HEK293 (cell line): ENCODE measurements around the gene ITSN1.

Experiments used
- CTCF ChIA-PET: fragments of 350-600 bp; formaldehyde crosslinking; extraction: SDS; loops from one replicate; lab custom pipeline; 2021; ENCODE audit warnings: antibody characterized with exemption; lab: Yijun Ruan, JAX
- POLR2A ChIA-PET: fragments of 300-600 bp; formaldehyde crosslinking; extraction: SDS; loops from one replicate; lab custom pipeline; 2020; ENCODE audit warnings: antibody characterized with exemption, inconsistent platforms; lab: Yijun Ruan, JAX
- H3K27ac ChIP-seq: fragments of 200-500 bp; sonication (Bioruptor generic); 2 replicates; pipeline ENCODE4 v1.5.1; 2014; ENCODE audit warnings: low read depth, low read length, control low read depth, inconsistent platforms; ENCODE audit errors: extremely low read depth
- H3K36me3 ChIP-seq, 2 experiments: fragments of 200-500 bp in 1 of 2; sonication (Bioruptor generic) in 1 of 2; 1 replicate in 1 of 2; 2 replicates in 1 of 2; pipeline ENCODE4 v1.5.1; 2014 to 2017; ENCODE audit warnings: inconsistent platforms in 2 of 2, low read length in 2 of 2; ENCODE audit not compliant: control insufficient read depth in 2 of 2, insufficient read depth in 1 of 2
- H3K4me1 ChIP-seq: fragments of 200-500 bp; sonication (Bioruptor generic); 2 replicates; pipeline ENCODE4 v1.5.1; 2014; ENCODE audit warnings: mild to moderate bottlenecking, low read length, inconsistent platforms; ENCODE audit not compliant: control insufficient read depth, insufficient read depth
- H3K4me3 ChIP-seq: 2 replicates; pipeline ENCODE4 v1.5.1; 2011; ENCODE audit warnings: low read depth, mild to moderate bottlenecking, control low read depth, low read length, moderate library complexity
- H3K9me3 ChIP-seq: fragments of 200-500 bp; sonication (Bioruptor generic); 2 replicates; pipeline ENCODE4 v1.5.1; 2014; ENCODE audit warnings: low read depth, low read length, inconsistent platforms; ENCODE audit not compliant: control insufficient read depth, insufficient read depth
- BCL11A ChIP-seq: fragments of 450-650 bp; formaldehyde crosslinking; IDR thresholded peaks from 2 replicates; pipeline ENCODE4 v1.5.1; 2016; ENCODE audit warnings: low read depth, missing biosample characterization, missing genetic modification characterization
- GLI2 ChIP-seq: fragments of 450-650 bp; formaldehyde crosslinking; IDR thresholded peaks from 2 replicates; pipeline ENCODE4; 2017; ENCODE audit warnings: missing biosample characterization, missing genetic modification characterization, low read depth, borderline replicate concordance
- GLIS2 ChIP-seq: fragments of 450-650 bp; formaldehyde crosslinking; IDR thresholded peaks from 2 replicates; pipeline ENCODE4 v1.5.1; 2016; ENCODE audit warnings: missing biosample characterization, missing genetic modification characterization
- HOXA7 ChIP-seq: sonication (generic); formaldehyde crosslinking; IDR thresholded peaks from 2 replicates; pipeline ENCODE4 v1.8.1; 2022; ENCODE audit warnings: missing genetic modification reagents, borderline replicate concordance
- PRDM1 ChIP-seq: fragments of 450-650 bp; formaldehyde crosslinking; IDR thresholded peaks from 2 replicates; pipeline ENCODE4; 2016; ENCODE audit warnings: missing biosample characterization, missing genetic modification characterization
- RBAK ChIP-seq: fragments of 450-650 bp; formaldehyde crosslinking; IDR thresholded peaks from 2 replicates; pipeline ENCODE4 v1.5.1; 2016; ENCODE audit warnings: missing biosample characterization, missing genetic modification characterization
- ZBTB8A ChIP-seq: fragments of 450-650 bp; formaldehyde crosslinking; IDR thresholded peaks from 2 replicates; pipeline ENCODE4 v1.5.1; 2016; ENCODE audit warnings: missing biosample characterization, missing genetic modification characterization
- ZNF184 ChIP-seq: fragments of 450-650 bp; IDR thresholded peaks from 2 replicates; pipeline ENCODE4 v1.5.1; 2018; ENCODE audit warnings: missing biosample characterization, mild to moderate bottlenecking, missing genetic modification characterization
- ZNF2 ChIP-seq: fragments of 450-650 bp; formaldehyde crosslinking; IDR thresholded peaks from 2 replicates; pipeline ENCODE4 v1.5.1; 2016; ENCODE audit warnings: missing biosample characterization, missing genetic modification characterization
- ZNF23 ChIP-seq: fragments of 450-650 bp; formaldehyde crosslinking; IDR thresholded peaks from 2 replicates; pipeline ENCODE4 v1.5.1; 2016; ENCODE audit warnings: missing biosample characterization, missing genetic modification characterization, borderline replicate concordance
- ZNF302 ChIP-seq: fragments of 450-650 bp; formaldehyde crosslinking; IDR thresholded peaks from 2 replicates; pipeline ENCODE4 v1.5.1; 2016; ENCODE audit warnings: missing biosample characterization, missing genetic modification characterization, low read depth
- ZNF335 ChIP-seq: fragments of 450-650 bp; formaldehyde crosslinking; conservative IDR thresholded peaks from 2 replicates; pipeline ENCODE4 v1.5.1; 2016; ENCODE audit warnings: missing biosample characterization, missing genetic modification characterization
- ZNF433 ChIP-seq: fragments of 450-650 bp; formaldehyde crosslinking; IDR thresholded peaks from 2 replicates; pipeline ENCODE4 v1.5.1; 2016; ENCODE audit warnings: missing biosample characterization, missing genetic modification characterization, low read depth
- ZNF473 ChIP-seq: fragments of 450-650 bp; formaldehyde crosslinking; IDR thresholded peaks from 2 replicates; pipeline ENCODE4 v1.5.1; 2017; ENCODE audit warnings: missing biosample characterization, missing genetic modification characterization
- ZNF658 ChIP-seq: fragments of 450-650 bp; formaldehyde crosslinking; IDR thresholded peaks from 2 replicates; pipeline ENCODE4; 2016; ENCODE audit warnings: missing biosample characterization, missing genetic modification characterization
- ZNF701 ChIP-seq: fragments of 450-650 bp; formaldehyde crosslinking; IDR thresholded peaks from 2 replicates; pipeline ENCODE4 v1.5.1; 2016; ENCODE audit warnings: missing biosample characterization, missing genetic modification characterization
- TF ChIP-seq, protein P1 (sequence below): fragments of 450-650 bp; formaldehyde crosslinking; IDR thresholded peaks from 2 replicates; pipeline ENCODE4 v1.5.1; 2016; ENCODE audit warnings: missing biosample characterization, missing genetic modification characterization
- TF ChIP-seq, protein P2 (sequence below): fragments of 450-650 bp; formaldehyde crosslinking; IDR thresholded peaks from 2 replicates; pipeline ENCODE4 v1.5.1; 2017; ENCODE audit warnings: missing biosample characterization, mild to moderate bottlenecking, missing genetic modification characterization, moderate library complexity
- TF ChIP-seq, protein P3 (sequence below): fragments of 450-650 bp; formaldehyde crosslinking; IDR thresholded peaks from 2 replicates; pipeline ENCODE4 v1.5.1; 2017; ENCODE audit warnings: missing biosample characterization, missing genetic modification characterization
- TF ChIP-seq, protein P4 (sequence below): fragments of 450-650 bp; formaldehyde crosslinking; IDR thresholded peaks from 2 replicates; pipeline ENCODE4 v1.5.1; 2016; ENCODE audit warnings: missing biosample characterization, missing genetic modification characterization
- TF ChIP-seq, protein P5 (sequence below): fragments of 450-650 bp; formaldehyde crosslinking; IDR thresholded peaks from 2 replicates; pipeline ENCODE4 v1.5.1; 2016; ENCODE audit warnings: missing biosample characterization, missing genetic modification characterization

ITSN1 gene

DNA sequence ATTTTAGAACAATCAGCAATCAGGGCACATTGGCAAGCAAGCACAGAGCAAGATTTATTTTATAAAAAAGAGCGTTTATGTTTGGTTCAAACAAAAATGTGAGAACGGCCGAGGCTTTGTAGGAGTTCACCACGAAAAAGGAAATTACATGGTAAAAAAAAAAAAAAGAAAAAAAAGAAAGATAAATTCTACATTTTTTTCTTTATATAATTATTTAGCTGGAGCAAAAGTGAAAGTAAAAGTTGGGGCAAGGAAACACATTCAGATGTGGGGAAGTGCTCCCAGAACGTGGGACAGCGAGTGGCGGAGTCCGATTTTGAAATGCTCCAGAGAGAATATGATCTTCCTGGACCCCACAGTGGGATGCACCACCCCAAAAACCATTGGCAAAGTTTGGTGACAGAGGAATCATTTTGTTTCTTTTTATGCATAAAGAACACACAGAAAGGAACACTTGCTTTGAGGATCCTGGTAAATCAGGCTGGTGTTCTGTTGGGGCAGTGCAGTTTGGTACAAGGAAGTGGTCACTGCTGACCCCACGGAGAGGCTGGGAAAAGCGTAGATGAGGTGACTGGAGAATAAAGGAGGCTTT lies 289.6 kb downstream of the ITSN1 start:
- H3K36me3 ChIP-seq = peaks cover 0 to 4% of the 10 kb centered on the region in 2 experiments; a peak in 1 of 3 replicates
- no peak overlapping the region for H3K27ac ChIP-seq
- no peaks in the 10 kb centered on the region for H3K9me3 ChIP-seq
- no peaks in the 10 kb centered on the region for H3K4me1 ChIP-seq
- TF ChIP-seq, protein P1, sequence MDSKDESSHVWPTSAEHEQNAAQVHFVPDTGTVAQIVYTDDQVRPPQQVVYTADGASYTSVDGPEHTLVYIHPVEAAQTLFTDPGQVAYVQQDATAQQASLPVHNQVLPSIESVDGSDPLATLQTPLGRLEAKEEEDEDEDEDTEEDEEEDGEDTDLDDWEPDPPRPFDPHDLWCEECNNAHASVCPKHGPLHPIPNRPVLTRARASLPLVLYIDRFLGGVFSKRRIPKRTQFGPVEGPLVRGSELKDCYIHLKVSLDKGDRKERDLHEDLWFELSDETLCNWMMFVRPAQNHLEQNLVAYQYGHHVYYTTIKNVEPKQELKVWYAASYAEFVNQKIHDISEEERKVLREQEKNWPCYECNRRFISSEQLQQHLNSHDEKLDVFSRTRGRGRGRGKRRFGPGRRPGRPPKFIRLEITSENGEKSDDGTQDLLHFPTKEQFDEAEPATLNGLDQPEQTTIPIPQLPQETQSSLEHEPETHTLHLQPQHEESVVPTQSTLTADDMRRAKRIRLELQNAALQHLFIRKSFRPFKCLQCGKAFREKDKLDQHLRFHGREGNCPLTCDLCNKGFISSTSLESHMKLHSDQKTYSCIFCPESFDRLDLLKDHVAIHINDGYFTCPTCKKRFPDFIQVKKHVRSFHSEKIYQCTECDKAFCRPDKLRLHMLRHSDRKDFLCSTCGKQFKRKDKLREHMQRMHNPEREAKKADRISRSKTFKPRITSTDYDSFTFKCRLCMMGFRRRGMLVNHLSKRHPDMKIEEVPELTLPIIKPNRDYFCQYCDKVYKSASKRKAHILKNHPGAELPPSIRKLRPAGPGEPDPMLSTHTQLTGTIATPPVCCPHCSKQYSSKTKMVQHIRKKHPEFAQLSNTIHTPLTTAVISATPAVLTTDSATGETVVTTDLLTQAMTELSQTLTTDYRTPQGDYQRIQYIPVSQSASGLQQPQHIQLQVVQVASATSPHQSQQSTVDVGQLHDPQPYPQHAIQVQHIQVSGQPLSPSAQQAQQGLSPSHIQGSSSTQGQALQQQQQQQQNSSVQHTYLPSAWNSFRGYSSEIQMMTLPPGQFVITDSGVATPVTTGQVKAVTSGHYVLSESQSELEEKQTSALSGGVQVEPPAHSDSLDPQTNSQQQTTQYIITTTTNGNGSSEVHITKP (tag by site-specific recombination) = peak; percentile 38
- 0 out of 2 replicates have a peak, but pooled peaks have one; percentile 22 for TF ChIP-seq BCL11A
- no peak for TF ChIP-seq RBAK (tag by site-specific recombination)
- TF ChIP-seq ZNF433 (tag by site-specific recombination) = no peak
- CTCF ChIA-PET = interaction anchor here (4.1 kb wide), 1 partner anchor 8 kb away, joined by 29 read pairs; no protein-coding TSS in a partner anchor
- H3K4me3 ChIP-seq = no peak overlapping the region
- POLR2A ChIA-PET = no interaction called here

DNA sequence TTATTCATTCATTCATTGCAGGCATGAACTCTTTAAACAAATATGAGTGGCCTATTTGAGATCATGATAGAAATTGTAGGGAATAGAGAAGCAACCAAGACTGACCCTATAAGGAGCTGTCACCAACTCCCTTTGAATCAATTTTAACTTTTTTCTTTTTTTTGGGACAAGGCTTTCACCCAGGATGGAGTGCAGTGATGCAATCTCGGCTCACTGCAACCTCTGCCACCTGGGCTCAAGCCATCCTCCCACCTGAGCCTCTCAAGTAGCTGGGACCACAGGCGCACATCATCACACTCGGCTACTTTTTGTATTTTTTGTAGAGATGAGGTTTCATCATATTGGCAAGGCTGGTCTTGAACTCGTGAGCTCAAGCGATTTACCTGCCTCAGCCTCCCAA lies 290.4 kb downstream of the ITSN1 start:
- H3K4me3 ChIP-seq = no peak overlapping the region
- POLR2A ChIA-PET = no interaction called here
- peaks cover 0 to 4% of the 10 kb centered on the region in 2 experiments; a peak in 1 of 3 replicates for H3K36me3 ChIP-seq
- no peaks in the 10 kb centered on the region for H3K9me3 ChIP-seq
- CTCF ChIA-PET = interaction anchor here (0.6 to 4.1 kb wide), 3 partner anchors 9 to 415 kb away, joined by 5 to 29 read pairs (median 9); no protein-coding TSS in a partner anchor
- no peak overlapping the region for H3K27ac ChIP-seq
- TF ChIP-seq HOXA7 (CRISPR knock-in tag) (no peak), ZBTB8A (tag by site-specific recombination) (no peak)
- TF ChIP-seq, protein P2, sequence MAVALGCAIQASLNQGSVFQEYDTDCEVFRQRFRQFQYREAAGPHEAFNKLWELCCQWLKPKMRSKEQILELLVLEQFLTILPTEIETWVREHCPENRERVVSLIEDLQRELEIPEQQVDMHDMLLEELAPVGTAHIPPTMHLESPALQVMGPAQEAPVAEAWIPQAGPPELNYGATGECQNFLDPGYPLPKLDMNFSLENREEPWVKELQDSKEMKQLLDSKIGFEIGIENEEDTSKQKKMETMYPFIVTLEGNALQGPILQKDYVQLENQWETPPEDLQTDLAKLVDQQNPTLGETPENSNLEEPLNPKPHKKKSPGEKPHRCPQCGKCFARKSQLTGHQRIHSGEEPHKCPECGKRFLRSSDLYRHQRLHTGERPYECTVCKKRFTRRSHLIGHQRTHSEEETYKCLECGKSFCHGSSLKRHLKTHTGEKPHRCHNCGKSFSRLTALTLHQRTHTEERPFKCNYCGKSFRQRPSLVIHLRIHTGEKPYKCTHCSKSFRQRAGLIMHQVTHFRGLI (tag by site-specific recombination) = no peak
- TF ChIP-seq, protein P3, sequence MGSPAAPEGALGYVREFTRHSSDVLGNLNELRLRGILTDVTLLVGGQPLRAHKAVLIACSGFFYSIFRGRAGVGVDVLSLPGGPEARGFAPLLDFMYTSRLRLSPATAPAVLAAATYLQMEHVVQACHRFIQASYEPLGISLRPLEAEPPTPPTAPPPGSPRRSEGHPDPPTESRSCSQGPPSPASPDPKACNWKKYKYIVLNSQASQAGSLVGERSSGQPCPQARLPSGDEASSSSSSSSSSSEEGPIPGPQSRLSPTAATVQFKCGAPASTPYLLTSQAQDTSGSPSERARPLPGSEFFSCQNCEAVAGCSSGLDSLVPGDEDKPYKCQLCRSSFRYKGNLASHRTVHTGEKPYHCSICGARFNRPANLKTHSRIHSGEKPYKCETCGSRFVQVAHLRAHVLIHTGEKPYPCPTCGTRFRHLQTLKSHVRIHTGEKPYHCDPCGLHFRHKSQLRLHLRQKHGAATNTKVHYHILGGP (tag by site-specific recombination) = no peak
- TF ChIP-seq, all 188 proteins: peak for 0
- no peaks in the 10 kb centered on the region for H3K4me1 ChIP-seq

DNA sequence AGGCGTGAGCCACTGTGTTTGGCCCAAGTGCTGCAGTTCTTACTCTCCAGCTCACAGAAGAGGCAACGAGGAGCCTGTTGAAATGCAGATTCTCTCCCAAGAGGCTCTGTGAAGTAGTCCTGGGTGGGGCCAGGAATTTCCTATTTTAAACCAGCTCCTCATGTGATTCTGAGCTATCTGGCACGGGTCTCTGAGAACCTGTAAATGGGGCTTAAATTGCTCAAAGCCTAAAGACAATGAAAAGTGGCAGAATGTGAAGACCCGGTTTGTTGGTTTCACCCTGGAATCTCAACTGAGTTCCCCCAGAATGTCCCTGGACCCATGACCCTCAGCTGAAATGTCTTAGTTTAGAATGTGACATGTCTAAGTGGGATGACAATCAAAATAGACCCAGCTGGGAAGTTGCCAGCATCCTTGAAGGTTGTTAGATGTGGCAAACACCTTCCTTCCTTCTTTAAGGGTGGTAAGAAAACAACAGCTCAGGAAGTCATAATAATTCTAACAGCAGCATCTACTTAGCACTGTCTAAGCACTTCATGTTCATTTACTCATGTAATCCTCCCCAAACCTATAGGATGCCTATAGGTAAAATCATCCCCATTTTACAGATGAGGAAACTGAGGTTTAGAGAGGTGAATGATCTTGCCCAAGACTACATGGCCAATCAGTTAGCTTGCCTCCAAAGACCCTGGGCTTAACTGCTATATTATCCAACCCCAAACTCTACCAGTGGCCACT lies 294.2 kb downstream of the ITSN1 start:
- POLR2A ChIA-PET = no interaction called here
- Histone ChIP-seq H3K27ac (no peak overlapping the region), H3K4me1 (no peaks in the 10 kb centered on the region), H3K36me3 (peaks cover 0 to 4% of the 10 kb centered on the region in 2 experiments; a peak in 1 of 3 replicates), H3K9me3 (no peaks in the 10 kb centered on the region), H3K4me3 (no peak overlapping the region)
- TF ChIP-seq ZNF184 (tag by site-specific recombination) (no peak), ZNF658 (no peak), ZNF701 (tag by site-specific recombination) (no peak), GLIS2 (tag by site-specific recombination) (no peak), ZNF302 (no peak), GLI2 (tag by site-specific recombination) (no peak), ZNF23 (no peak), ZNF473 (tag by site-specific recombination) (no peak), ZNF2 (tag by site-specific recombination) (no peak), ZNF335 (tag by site-specific recombination) (no peak), PRDM1 (tag by site-specific recombination) (no peak)
- TF ChIP-seq, protein P4, sequence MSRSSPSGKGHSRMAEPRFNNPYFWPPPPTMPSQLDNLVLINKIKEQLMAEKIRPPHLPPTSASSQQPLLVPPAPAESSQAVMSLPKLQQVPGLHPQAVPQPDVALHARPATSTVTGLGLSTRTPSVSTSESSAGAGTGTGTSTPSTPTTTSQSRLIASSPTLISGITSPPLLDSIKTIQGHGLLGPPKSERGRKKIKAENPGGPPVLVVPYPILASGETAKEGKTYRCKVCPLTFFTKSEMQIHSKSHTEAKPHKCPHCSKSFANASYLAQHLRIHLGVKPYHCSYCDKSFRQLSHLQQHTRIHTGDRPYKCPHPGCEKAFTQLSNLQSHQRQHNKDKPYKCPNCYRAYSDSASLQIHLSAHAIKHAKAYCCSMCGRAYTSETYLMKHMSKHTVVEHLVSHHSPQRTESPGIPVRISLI (tag by site-specific recombination) = no peak
- TF ChIP-seq, protein P5, sequence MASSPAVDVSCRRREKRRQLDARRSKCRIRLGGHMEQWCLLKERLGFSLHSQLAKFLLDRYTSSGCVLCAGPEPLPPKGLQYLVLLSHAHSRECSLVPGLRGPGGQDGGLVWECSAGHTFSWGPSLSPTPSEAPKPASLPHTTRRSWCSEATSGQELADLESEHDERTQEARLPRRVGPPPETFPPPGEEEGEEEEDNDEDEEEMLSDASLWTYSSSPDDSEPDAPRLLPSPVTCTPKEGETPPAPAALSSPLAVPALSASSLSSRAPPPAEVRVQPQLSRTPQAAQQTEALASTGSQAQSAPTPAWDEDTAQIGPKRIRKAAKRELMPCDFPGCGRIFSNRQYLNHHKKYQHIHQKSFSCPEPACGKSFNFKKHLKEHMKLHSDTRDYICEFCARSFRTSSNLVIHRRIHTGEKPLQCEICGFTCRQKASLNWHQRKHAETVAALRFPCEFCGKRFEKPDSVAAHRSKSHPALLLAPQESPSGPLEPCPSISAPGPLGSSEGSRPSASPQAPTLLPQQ (tag by site-specific recombination) = no peak
- CTCF ChIA-PET = interaction anchor here (1.1 to 5.5 kb wide), 2 partner anchors 13 to 412 kb away, joined by 3 to 41 read pairs; no protein-coding TSS in a partner anchor
